Measurements from ENCODE around the gene S100A9. TPM values are rescaled to one million over a fixed set of nuclear protein-coding genes. Genes with fewer than 3 reads are reported as not detected.
"Not testable (repeated sequence)": the region's sequence is repeated elsewhere in the genome, so short reads cannot be mapped to it uniquely, and the experiment has no call there.

Gene S100A9
- total RNA-seq, 1 donor from 2014 or later = 1,065 TPM

DNA sequence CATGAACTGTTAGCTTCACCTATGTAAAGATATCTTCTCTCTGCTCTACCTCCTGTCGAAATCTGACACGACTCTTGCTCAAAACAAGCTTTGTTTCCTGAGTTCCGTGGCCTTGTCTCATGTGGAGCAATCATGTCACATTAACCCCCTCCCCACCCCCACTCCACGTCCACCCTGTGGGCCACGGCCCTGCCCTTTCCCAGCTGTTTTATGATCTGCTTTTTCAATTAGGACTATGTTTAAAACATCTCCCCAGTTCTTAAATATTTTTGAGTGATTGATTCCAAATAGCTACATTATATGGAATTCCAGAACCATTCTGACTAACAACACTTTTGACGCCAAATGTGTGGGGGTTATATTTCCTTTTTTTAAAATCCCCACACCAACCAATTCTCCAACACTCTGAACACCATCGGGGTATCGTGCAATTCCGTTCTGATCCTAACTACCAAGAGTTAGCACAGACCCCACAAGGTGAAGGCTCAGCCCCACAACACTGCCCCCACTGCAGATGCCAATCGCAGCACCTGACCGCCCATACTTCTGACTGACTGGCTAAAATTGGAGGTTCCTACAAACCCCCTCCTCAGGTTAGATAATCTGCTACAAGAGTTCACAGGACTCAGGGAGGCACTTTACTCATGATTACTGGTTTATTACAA lies 45.9 kb downstream of the S100A9 start:
- no peak for DNase-seq (ENCODE audit: extremely low spot score, unreplicated experiment)
- Mint-ChIP-seq H3K9me3 (no peaks in the 10 kb centered on the region), H3K4me3 (no peak overlapping the region), H3K4me1 (ENCODE audit: unreplicated experiment) (no peaks in the 10 kb centered on the region), H3K36me3 (no peaks in the 10 kb centered on the region), H3K27me3 (no peaks in the 10 kb centered on the region), H3K27ac (no peak overlapping the region)
- TF ChIP-seq, protein P1, sequence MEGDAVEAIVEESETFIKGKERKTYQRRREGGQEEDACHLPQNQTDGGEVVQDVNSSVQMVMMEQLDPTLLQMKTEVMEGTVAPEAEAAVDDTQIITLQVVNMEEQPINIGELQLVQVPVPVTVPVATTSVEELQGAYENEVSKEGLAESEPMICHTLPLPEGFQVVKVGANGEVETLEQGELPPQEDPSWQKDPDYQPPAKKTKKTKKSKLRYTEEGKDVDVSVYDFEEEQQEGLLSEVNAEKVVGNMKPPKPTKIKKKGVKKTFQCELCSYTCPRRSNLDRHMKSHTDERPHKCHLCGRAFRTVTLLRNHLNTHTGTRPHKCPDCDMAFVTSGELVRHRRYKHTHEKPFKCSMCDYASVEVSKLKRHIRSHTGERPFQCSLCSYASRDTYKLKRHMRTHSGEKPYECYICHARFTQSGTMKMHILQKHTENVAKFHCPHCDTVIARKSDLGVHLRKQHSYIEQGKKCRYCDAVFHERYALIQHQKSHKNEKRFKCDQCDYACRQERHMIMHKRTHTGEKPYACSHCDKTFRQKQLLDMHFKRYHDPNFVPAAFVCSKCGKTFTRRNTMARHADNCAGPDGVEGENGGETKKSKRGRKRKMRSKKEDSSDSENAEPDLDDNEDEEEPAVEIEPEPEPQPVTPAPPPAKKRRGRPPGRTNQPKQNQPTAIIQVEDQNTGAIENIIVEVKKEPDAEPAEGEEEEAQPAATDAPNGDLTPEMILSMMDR (conservative IDR thresholded peaks at IDR 0.05) = no peak

DNA sequence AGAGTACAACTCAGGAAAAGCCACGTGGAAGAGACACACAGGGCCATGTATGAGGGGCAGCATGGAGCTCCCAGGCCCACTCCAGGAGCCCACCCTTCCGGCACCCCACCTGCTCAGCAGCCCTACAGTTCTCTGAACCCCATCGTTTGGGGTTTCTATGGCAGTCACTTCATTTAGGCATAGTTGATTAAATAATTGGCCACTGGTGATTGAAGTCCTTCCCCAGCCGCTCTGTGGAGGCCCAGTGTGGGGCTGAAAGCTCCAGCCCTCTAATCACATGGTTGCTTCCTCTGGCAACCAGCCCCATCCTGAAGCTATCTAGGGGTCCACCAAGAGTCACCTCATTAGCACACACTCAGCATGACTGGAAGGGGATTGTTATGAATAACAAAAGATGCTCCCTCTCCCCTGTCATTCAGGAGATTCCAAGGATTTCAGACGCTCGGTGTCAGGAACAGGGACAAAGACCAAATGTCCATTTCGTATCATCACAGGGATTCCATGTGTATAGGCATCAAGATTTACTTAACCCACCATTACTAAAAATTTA lies 46.5 kb downstream of the S100A9 start:
- Mint-ChIP-seq H3K27ac (no peak overlapping the region), H3K4me3 (no peak overlapping the region), H3K9me3 (no peaks in the 10 kb centered on the region), H3K4me1 (ENCODE audit: unreplicated experiment) (no peaks in the 10 kb centered on the region), H3K27me3 (no peaks in the 10 kb centered on the region), H3K36me3 (no peaks in the 10 kb centered on the region)
- DNase-seq (ENCODE audit: extremely low spot score, unreplicated experiment) = no peak
- TF ChIP-seq, protein P1 (conservative IDR thresholded peaks at IDR 0.05) = no peak

DNA sequence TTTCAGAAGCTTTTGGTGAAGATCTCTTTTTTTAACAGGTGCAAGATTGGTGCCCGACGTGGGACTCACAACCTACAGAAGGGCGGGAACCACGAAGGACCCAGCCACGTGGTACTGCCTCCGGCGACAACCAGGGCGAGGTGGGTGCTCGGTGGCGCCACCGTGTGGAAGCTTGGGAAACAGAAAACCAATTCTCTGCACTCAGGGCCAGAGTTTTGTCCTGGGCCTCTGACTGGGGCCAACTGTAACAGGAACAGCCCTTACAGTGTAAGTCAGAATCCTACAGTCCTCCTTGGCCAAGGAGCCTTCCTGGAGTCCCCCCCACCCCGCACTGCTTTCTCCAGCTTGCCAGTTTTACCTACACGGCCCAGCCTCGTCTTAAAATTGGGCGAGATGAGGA lies 47.1 kb downstream of the S100A9 start:
- DNase-seq (ENCODE audit: extremely low spot score, unreplicated experiment) = no peak
- Mint-ChIP-seq H3K9me3 (no peaks in the 10 kb centered on the region), H3K36me3 (no peaks in the 10 kb centered on the region), H3K4me3 (no peak overlapping the region), H3K27ac (no peak overlapping the region), H3K27me3 (no peaks in the 10 kb centered on the region), H3K4me1 (ENCODE audit: unreplicated experiment) (no peaks in the 10 kb centered on the region)
- TF ChIP-seq, protein P1 (conservative IDR thresholded peaks at IDR 0.05) = peak; percentile 65

DNA sequence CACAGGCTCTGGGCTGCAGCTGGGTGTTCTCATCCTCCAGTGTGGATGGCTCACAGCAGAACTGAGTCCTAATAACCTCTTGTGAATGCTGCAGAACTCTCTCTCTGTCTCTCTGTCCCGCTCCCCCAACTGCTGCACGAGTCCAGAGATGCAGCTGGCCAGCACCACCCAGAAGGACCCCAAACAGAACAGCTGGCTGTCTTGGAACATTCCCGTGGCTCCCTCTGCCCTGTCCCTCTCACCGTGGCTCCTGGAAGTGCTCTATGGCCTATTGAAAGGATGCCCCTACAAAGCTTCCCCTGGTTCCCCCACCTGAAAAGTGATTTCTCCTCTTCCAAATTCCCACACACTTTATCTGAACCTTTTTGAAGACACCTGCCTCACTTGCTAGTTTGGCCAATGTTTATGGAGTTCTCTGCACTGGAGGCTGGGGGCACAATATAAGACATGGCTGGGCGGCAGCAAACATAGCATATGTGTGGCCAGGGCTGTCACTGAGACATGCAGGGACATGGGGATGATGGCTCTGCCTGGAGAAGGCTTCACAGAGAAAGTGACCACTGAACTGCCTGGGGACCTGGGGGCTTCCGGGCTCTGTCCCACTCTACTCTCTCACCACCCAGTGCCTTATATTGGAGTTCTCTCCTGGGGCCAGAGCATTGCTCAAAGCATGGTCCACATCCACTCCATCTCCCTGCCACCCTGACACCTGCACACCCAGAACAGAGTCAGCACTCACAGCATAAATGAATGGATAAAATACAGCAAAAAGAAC lies 48.4 kb downstream of the S100A9 start:
- not testable (repeated sequence) for H3K4me1 Mint-ChIP-seq (ENCODE audit: unreplicated experiment); H3K27ac Mint-ChIP-seq; H3K9me3 Mint-ChIP-seq; DNase-seq (ENCODE audit: extremely low spot score, unreplicated experiment); H3K36me3 Mint-ChIP-seq; H3K4me3 Mint-ChIP-seq; H3K27me3 Mint-ChIP-seq

DNA sequence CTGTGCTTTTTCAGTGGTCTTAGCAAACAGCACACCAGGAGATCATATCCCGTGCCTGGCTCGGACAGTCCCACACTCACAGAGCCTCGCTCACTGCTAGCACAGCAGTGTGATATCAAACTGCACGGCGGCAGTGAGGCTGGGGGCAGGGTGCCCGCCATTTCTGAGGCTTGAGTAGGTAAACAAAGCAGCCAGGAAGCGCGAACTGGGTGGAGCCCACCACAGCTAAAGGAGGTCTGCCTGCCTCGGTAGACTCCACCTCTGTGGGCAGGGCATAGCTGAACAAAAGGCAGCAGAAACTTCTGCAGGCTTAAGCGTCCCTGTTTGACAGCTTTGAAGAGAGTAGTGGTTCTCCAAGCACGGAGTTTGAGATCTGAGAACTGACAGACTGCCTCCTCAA lies 49.6 kb downstream of the S100A9 start:
- H3K36me3 Mint-ChIP-seq; H3K27me3 Mint-ChIP-seq; H3K27ac Mint-ChIP-seq; H3K9me3 Mint-ChIP-seq; H3K4me1 Mint-ChIP-seq (ENCODE audit: unreplicated experiment); DNase-seq (ENCODE audit: extremely low spot score, unreplicated experiment); H3K4me3 Mint-ChIP-seq: not testable (repeated sequence)

Other genes starting within 250 kb of the S100A9 start
- gene SPRR2F, start 244.3 kb upstream of the S100A9 start, total RNA-seq (ENCODE audit: low replicate concordance) = 2.5 and 5.1 TPM in 2 replicates
- not detected in 2 replicates for gene SPRR2G, start 207.0 kb upstream of the S100A9 start, total RNA-seq (ENCODE audit: low replicate concordance)
- not detected in 2 replicates for gene LELP1, start 154.4 kb upstream of the S100A9 start, total RNA-seq (ENCODE audit: low replicate concordance)
- gene PRR9, start 140.3 kb upstream of the S100A9 start, total RNA-seq (ENCODE audit: low replicate concordance) = not detected in 2 replicates
- gene LORICRIN, start 98.2 kb upstream of the S100A9 start, total RNA-seq (ENCODE audit: low replicate concordance) = not detected in 2 replicates
- 0.87 and 1.3 TPM in 2 replicates for gene PGLYRP3, start 44.9 kb upstream of the S100A9 start, total RNA-seq (ENCODE audit: low replicate concordance)
- 4.4 and 5.9 TPM in 2 replicates for gene PGLYRP4, start 9.0 kb upstream of the S100A9 start, total RNA-seq (ENCODE audit: low replicate concordance)
- gene S100A12, start 17.8 kb downstream of the S100A9 start, total RNA-seq (ENCODE audit: low replicate concordance) = 0.62 TPM in 1 of 2 replicates, not detected in the other
- gene S100A8, start 33.2 kb downstream of the S100A9 start, total RNA-seq (ENCODE audit: low replicate concordance) = 667 and 678 TPM in 2 replicates
- not detected in 2 replicates for gene S100A7A, start 58.7 kb downstream of the S100A9 start, total RNA-seq (ENCODE audit: low replicate concordance)
- gene S100A7, start 102.8 kb downstream of the S100A9 start, total RNA-seq (ENCODE audit: low replicate concordance) = 6.2 and 10.2 TPM in 2 replicates
- gene S100A6, start 178.1 kb downstream of the S100A9 start, total RNA-seq (ENCODE audit: low replicate concordance) = 21.9 and 1,154 TPM in 2 replicates
- 0.62 TPM in 1 of 2 replicates, not detected in the other for gene S100A5, start 183.1 kb downstream of the S100A9 start, total RNA-seq (ENCODE audit: low replicate concordance)
- 61.0 and 200 TPM in 2 replicates for gene S100A4, start 188.0 kb downstream of the S100A9 start, total RNA-seq (ENCODE audit: low replicate concordance)
- gene S100A3, start 191.4 kb downstream of the S100A9 start, total RNA-seq (ENCODE audit: low replicate concordance) = 1.4 and 2.8 TPM in 2 replicates
- 0.75 and 2.4 TPM in 2 replicates for gene S100A2, start 208.0 kb downstream of the S100A9 start, total RNA-seq (ENCODE audit: low replicate concordance)

Data from type B pancreatic cell (in vitro differentiated cells).